HG03432 (cell line): ENCODE measurements around the gene HNRNPA2B1.
"Not testable (repeated sequence)": the region's sequence is repeated elsewhere in the genome, so short reads cannot be mapped to it uniquely, and the experiment has no call there.

Experiments
- ATAC-seq: cut with Tn5 transposase; IDR thresholded peaks from one replicate; pipeline ENCODE4 v1.9.1; 2021; ENCODE audit warnings: mild to moderate bottlenecking, moderate library complexity; ENCODE audit not compliant: unreplicated experiment

The HNRNPA2B1 gene

GRCh38 chr7:26198781-26199169 is 1.8 kb downstream of the HNRNPA2B1 start:
- ATAC-seq: no peak

GRCh38 chr7:26198133-26198780 is 2.3 kb downstream of the HNRNPA2B1 start:
- ATAC-seq: no peak

- no peak for ATAC-seq
Observed at GRCh38 chr7:26197153-26198115, 3.1 kb downstream of the HNRNPA2B1 start.

- no peak for ATAC-seq
Observed at GRCh38 chr7:26195867-26196657, 4.5 kb downstream of the HNRNPA2B1 start.

- ATAC-seq: no peak
Observed at GRCh38 chr7:26195182-26195581, 5.4 kb downstream of the HNRNPA2B1 start.

GRCh38 chr7:26194764-26195163 is 5.8 kb downstream of the HNRNPA2B1 start:
- not testable (repeated sequence) for ATAC-seq

- ATAC-seq: no peak
Observed at GRCh38 chr7:26193432-26194207, 6.9 kb downstream of the HNRNPA2B1 start.

- no peak for ATAC-seq
Observed at GRCh38 chr7:26192485-26193087, 8.0 kb downstream of the HNRNPA2B1 start.

- no peak for ATAC-seq
Observed at GRCh38 chr7:26191974-26192479, 8.5 kb downstream of the HNRNPA2B1 start.

- no peak for ATAC-seq
Observed at GRCh38 chr7:26191233-26191973, 9.1 kb downstream of the HNRNPA2B1 start.

- no peak for ATAC-seq
Observed at GRCh38 chr7:26190417-26190869, 10.1 kb downstream of the HNRNPA2B1 start.

GRCh38 chr7:26189697-26190096 is 10.8 kb downstream of the HNRNPA2B1 start:
- ATAC-seq: no peak

- ATAC-seq: no peak
Observed at GRCh38 chr7:26188957-26189541, 11.5 kb downstream of the HNRNPA2B1 start.

- no peak for ATAC-seq
Observed at GRCh38 chr7:26188206-26188956, 12.2 kb downstream of the HNRNPA2B1 start.

GRCh38 chr7:26187380-26188205 is 13.0 kb downstream of the HNRNPA2B1 start:
- ATAC-seq: no peak

GRCh38 chr7:26186364-26187311 is 13.9 kb downstream of the HNRNPA2B1 start:
- ATAC-seq: no peak
